ENCODE data around the gene DNAJC17. TPM values are rescaled to one million over a fixed set of nuclear protein-coding genes. Genes with fewer than 3 reads are reported as not detected.
A peak's percentile ranks its signal among the peaks of the same experiment; 100 is the strongest.

DNAJC17 gene
- total RNA-seq, 1 experiment from 2014 or later = 53.3 TPM

GRCh38 chr15:40793216-40793989, 13.9 kb downstream of the DNAJC17 start:
- DNase-seq (peak; percentile 98), ATAC-seq (peak; percentile 89)
- H3K27me3 ChIP-seq (ENCODE audit: low read length) = no peaks in the 10 kb centered on the region
- intact Hi-C loops (cut with micrococcal nuclease) = no loop called here
- POLR2A ChIA-PET (ENCODE audit: unreplicated experiment) = no interaction called here
- H3K27ac ChIP-seq (ENCODE audit: low read length) = peak overlapping the region; percentile 88
- no peaks in the 10 kb centered on the region for H3F3A ChIP-seq (ENCODE audit: low read length, unreplicated experiment)
- H3K36me3 ChIP-seq (ENCODE audit: low read depth, low read length) = no peaks in the 10 kb centered on the region
- CTCF ChIA-PET = interaction anchor here (0.5 to 1.0 kb wide), 2 partner anchors 80 to 190 kb away, joined by 3 to 4 read pairs; partner anchors contain the start of gene RHOV
- H3K4me2 ChIP-seq (ENCODE audit: low read length) = peak overlapping the region; percentile 75
- peak overlapping the region; percentile 22; the same call in 1 of the 2 replicates for H3K4me3 ChIP-seq (ENCODE audit: low read length)
- no peak for TF ChIP-seq EZH2phosphoT487 (IDR thresholded peaks at IDR 0.05; ENCODE audit: borderline replicate concordance, low read length)
- no peak for TF ChIP-seq CTCF (conservative IDR thresholded peaks at IDR 0.05; ENCODE audit: low read depth, low read length)
- TF ChIP-seq EZH2 (IDR thresholded peaks at IDR 0.05; ENCODE audit: low read length, unreplicated experiment) = no peak
- H3K79me2 ChIP-seq (ENCODE audit: low read length) = peaks cover 48% of the 10 kb centered on the region
- H2AFZ ChIP-seq (ENCODE audit: low read length) = peak overlapping the region; percentile 28; the same call in 1 of the 2 replicates
- BruUV-seq (replicated peaks) = no TSS peak
- H4K20me1 ChIP-seq (ENCODE audit: low read length) = no peaks in the 10 kb centered on the region
- H3K9me3 ChIP-seq (ENCODE audit: low read length) = no peaks in the 10 kb centered on the region
- H3K4me1 ChIP-seq (ENCODE audit: insufficient read depth, low read length) = peaks cover 36% of the 10 kb centered on the region
- H3K9me2 ChIP-seq (replicated peaks; ENCODE audit: low read length) = no peaks in the 10 kb centered on the region
- H3K9ac ChIP-seq (ENCODE audit: low read length) = peak overlapping the region; percentile 24

- Histone ChIP-seq H3F3A (ENCODE audit: low read length, unreplicated experiment) (peaks cover 5% of the 10 kb centered on the region), H3K27ac (ENCODE audit: low read length) (peak overlapping the region; percentile 88), H3K4me3 (ENCODE audit: low read length) (no peak overlapping the region), H3K4me1 (ENCODE audit: insufficient read depth, low read length) (peaks cover 46% of the 10 kb centered on the region), H4K20me1 (ENCODE audit: low read length) (no peaks in the 10 kb centered on the region), H3K9ac (ENCODE audit: low read length) (no peak overlapping the region), H3K9me3 (ENCODE audit: low read length) (no peaks in the 10 kb centered on the region), H2AFZ (ENCODE audit: low read length) (no peak overlapping the region), H3K4me2 (ENCODE audit: low read length) (no peak overlapping the region), H3K36me3 (ENCODE audit: low read depth, low read length) (no peaks in the 10 kb centered on the region), H3K79me2 (ENCODE audit: low read length) (peaks cover 41% of the 10 kb centered on the region), H3K9me2 (replicated peaks; ENCODE audit: low read length) (no peaks in the 10 kb centered on the region), H3K27me3 (ENCODE audit: low read length) (no peaks in the 10 kb centered on the region)
- TF ChIP-seq EZH2phosphoT487 (IDR thresholded peaks at IDR 0.05; ENCODE audit: borderline replicate concordance, low read length) = no peak
- TF ChIP-seq EZH2 (IDR thresholded peaks at IDR 0.05; ENCODE audit: low read length, unreplicated experiment) = no peak
- TF ChIP-seq CTCF (conservative IDR thresholded peaks at IDR 0.05; ENCODE audit: low read depth, low read length) = no peak
- intact Hi-C loops (cut with micrococcal nuclease) = no loop called here
- CTCF ChIA-PET = interaction anchor here (1.1 kb wide), 1 partner anchor 66 kb away, joined by 3 read pairs; no protein-coding TSS in a partner anchor
- DNase-seq (no peak), ATAC-seq (no peak)
- no TSS peak for BruUV-seq (replicated peaks)
- POLR2A ChIA-PET (ENCODE audit: unreplicated experiment) = interaction anchor here (0.5 kb wide), 1 partner anchor 101 kb away, joined by 3 read pairs; no protein-coding TSS in a partner anchor
Observed at GRCh38 chr15:40792394-40792793, 14.9 kb downstream of the DNAJC17 start.

GRCh38 chr15:40790718-40791117, 16.6 kb downstream of the DNAJC17 start:
- Histone ChIP-seq H2AFZ (ENCODE audit: low read length) (no peak overlapping the region), H3K27me3 (ENCODE audit: low read length) (no peaks in the 10 kb centered on the region), H3K9me2 (replicated peaks; ENCODE audit: low read length) (no peaks in the 10 kb centered on the region), H3F3A (ENCODE audit: low read length, unreplicated experiment) (peaks cover 9% of the 10 kb centered on the region), H3K9me3 (ENCODE audit: low read length) (no peaks in the 10 kb centered on the region), H3K4me3 (ENCODE audit: low read length) (no peak overlapping the region), H4K20me1 (ENCODE audit: low read length) (no peaks in the 10 kb centered on the region), H3K79me2 (ENCODE audit: low read length) (peaks cover 52% of the 10 kb centered on the region), H3K9ac (ENCODE audit: low read length) (no peak overlapping the region), H3K36me3 (ENCODE audit: low read depth, low read length) (no peaks in the 10 kb centered on the region), H3K4me2 (ENCODE audit: low read length) (no peak overlapping the region), H3K27ac (ENCODE audit: low read length) (peak overlapping the region; percentile 48), H3K4me1 (ENCODE audit: insufficient read depth, low read length) (peaks cover 62% of the 10 kb centered on the region)
- DNase-seq (peak; percentile 10), ATAC-seq (no peak)
- intact Hi-C loops (cut with micrococcal nuclease) = no loop called here
- no TSS peak for BruUV-seq (replicated peaks)
- POLR2A ChIA-PET (ENCODE audit: unreplicated experiment) = interaction anchor here (0.6 kb wide), 1 partner anchor 105 kb away, joined by 3 read pairs; no protein-coding TSS in a partner anchor
- TF ChIP-seq EZH2phosphoT487 (IDR thresholded peaks at IDR 0.05; ENCODE audit: borderline replicate concordance, low read length) = no peak
- no peak for TF ChIP-seq CTCF (conservative IDR thresholded peaks at IDR 0.05; ENCODE audit: low read depth, low read length)
- TF ChIP-seq EZH2 (IDR thresholded peaks at IDR 0.05; ENCODE audit: low read length, unreplicated experiment) = no peak
- CTCF ChIA-PET = interaction anchor here (0.6 to 1.2 kb wide), 3 partner anchors 67 to 101 kb away, joined by 3 to 8 read pairs (median 5); no protein-coding TSS in a partner anchor

Measured in PC-3 (cell line).